ENCODE results near the gene ABHD5. TPM values are rescaled to one million over a fixed set of nuclear protein-coding genes. Genes with fewer than 3 reads are reported as not detected.
A peak's percentile ranks its signal among the peaks of the same experiment; 100 is the strongest.

ABHD5 gene
- total RNA-seq (2021) (6.3 and 9.9 TPM in 2 replicates), Bru-seq, nascent RNA (percentile 59 among the genes with signal in this experiment), BruChase-seq, experiment 1, labeled RNA remaining after a 2-hour chase (percentile 61 among the genes with signal in this experiment), BruChase-seq, experiment 2, labeled RNA remaining after a 6-hour chase (percentile 54 among the genes with signal in this experiment)
- long read RNA-seq, full-length matches to known transcripts: 12 of 13 reads
- long read RNA-seq, partial matches to known transcripts: 0 of 13 reads
- long read RNA-seq, other reads (novel, unspliced or antisense): 1 of 13 reads

DNA sequence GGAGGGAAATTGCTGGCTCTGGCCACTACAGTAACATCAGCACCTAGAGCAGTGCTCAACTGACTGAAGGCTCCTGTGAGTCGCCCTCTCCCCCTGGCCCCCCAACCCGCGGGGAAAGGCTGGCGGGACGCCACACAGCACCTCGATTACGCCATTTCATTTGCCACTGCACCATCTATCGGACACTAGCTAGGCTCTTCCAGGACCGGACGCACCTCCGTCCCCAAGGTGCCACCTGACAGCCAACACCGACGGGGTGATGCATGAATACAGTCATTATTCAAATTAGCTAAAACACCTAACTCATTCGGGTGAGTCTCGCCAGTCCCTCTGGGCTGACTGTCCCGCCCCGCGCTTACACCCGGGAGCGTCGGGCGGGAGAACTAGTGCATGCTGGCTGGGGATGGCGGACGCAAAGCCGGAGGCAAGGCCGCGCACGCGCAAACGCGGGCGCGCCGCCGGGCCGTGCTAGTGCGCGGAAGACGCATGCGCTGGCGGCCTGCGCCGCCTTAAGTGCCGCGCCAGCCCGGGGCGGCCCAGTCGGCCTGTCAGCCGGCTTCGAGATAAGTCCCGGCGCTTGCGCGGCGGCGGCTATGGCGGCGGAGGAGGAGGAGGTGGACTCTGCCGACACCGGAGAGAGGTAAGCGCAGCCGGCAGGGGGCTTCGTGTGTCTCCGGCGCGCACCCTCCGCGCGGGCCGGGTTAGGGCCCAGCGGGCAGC is at the start of gene ABHD5:
Gene ABHD5, plus strand, starts transcription at position 539 of the 720 bp plus-strand sequence. Its CDS starts 55 bp downstream, at position 594.
- peaks cover 20% of the 10 kb centered on the region for H3K4me1 ChIP-seq (ENCODE audit: insufficient read depth, low read length, poor library complexity, severe bottlenecking)
- TF ChIP-seq, protein P1, sequence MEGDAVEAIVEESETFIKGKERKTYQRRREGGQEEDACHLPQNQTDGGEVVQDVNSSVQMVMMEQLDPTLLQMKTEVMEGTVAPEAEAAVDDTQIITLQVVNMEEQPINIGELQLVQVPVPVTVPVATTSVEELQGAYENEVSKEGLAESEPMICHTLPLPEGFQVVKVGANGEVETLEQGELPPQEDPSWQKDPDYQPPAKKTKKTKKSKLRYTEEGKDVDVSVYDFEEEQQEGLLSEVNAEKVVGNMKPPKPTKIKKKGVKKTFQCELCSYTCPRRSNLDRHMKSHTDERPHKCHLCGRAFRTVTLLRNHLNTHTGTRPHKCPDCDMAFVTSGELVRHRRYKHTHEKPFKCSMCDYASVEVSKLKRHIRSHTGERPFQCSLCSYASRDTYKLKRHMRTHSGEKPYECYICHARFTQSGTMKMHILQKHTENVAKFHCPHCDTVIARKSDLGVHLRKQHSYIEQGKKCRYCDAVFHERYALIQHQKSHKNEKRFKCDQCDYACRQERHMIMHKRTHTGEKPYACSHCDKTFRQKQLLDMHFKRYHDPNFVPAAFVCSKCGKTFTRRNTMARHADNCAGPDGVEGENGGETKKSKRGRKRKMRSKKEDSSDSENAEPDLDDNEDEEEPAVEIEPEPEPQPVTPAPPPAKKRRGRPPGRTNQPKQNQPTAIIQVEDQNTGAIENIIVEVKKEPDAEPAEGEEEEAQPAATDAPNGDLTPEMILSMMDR (conservative IDR thresholded peaks at IDR 0.05; ENCODE audit: low read depth, low read length): no peak
- TF ChIP-seq EZH2 (IDR thresholded peaks at IDR 0.05; ENCODE audit: borderline replicate concordance, low read depth, low read length, poor library complexity, severe bottlenecking): no peak
- H3K9me3 ChIP-seq (ENCODE audit: low read depth, low read length, poor library complexity, severe bottlenecking): no peaks in the 10 kb centered on the region
- POLR2A ChIA-PET (ENCODE audit: low non-redundant PET): no interaction called here
- H3K36me3 ChIP-seq (ENCODE audit: insufficient read depth, low read length, poor library complexity, severe bottlenecking): no peaks in the 10 kb centered on the region
- peak within 1 kb of the TSS; percentile 66 for H3K4me3 ChIP-seq (ENCODE audit: low read depth, low read length, poor library complexity, severe bottlenecking)
- intact Hi-C loops (cut with micrococcal nuclease; ENCODE audit: unreplicated experiment): no loop called here
- CTCF ChIA-PET: interaction anchor here (0.8 kb wide), 1 partner anchor 145 kb away, joined by 4 read pairs; no protein-coding TSS in a partner anchor
- H3K27me3 ChIP-seq (replicated peaks; ENCODE audit: insufficient read depth, low read depth, low read length, poor library complexity): no peaks in the 10 kb centered on the region
- DNase-seq (ENCODE audit: low spot score): peak; percentile 90
- peak within 1 kb of the TSS; percentile 42 for H3K27ac ChIP-seq (ENCODE audit: low read depth, low read length, poor library complexity, severe bottlenecking)
- BruUV-seq (replicated peaks): no TSS peak

DNA sequence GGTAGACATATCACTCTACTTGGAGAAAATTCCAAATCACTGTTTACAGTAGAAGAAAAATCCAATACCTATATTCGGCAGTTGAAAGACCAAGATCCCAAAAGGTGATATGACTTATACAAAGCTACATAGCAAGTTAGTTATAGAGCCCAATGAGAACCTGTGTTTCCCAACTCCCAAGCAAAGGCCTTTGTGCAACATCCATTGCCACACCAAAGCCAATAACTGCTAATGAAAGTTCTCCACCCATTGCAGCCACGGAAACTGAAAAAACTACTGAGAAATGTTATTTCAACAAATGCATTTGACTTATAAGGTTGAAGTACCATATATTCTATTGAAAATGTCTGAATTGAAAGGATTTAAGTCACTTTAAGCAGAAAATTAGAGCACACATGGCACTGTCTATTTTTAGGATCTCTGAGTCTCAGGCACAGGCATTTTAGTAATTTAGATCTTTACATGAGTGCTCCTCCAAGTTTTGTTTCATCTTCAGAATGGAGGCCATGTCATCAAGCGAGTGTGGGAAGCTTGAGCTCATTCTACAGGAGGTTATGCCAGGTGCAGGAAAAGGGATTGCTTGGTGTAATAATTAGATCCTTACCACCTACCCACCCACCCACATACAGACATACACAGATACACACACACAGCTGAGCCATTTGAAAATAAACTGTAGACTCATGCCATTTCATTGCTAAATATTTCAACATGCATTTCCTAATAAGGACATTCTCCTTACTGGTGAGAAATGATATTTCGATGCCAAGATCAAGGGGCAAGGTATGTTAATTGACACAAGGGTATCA is 49.2 kb upstream of the ABHD5 start:
- Histone ChIP-seq H3K27ac (ENCODE audit: low read depth, low read length, poor library complexity, severe bottlenecking) (no peak overlapping the region), H3K27me3 (replicated peaks; ENCODE audit: insufficient read depth, low read depth, low read length, poor library complexity) (no peaks in the 10 kb centered on the region), H3K36me3 (ENCODE audit: insufficient read depth, low read length, poor library complexity, severe bottlenecking) (no peaks in the 10 kb centered on the region), H3K9me3 (ENCODE audit: low read depth, low read length, poor library complexity, severe bottlenecking) (no peaks in the 10 kb centered on the region), H3K4me3 (ENCODE audit: low read depth, low read length, poor library complexity, severe bottlenecking) (no peak overlapping the region), H3K4me1 (ENCODE audit: insufficient read depth, low read length, poor library complexity, severe bottlenecking) (no peaks in the 10 kb centered on the region)
- intact Hi-C loops (cut with micrococcal nuclease; ENCODE audit: unreplicated experiment): no loop called here
- POLR2A ChIA-PET (ENCODE audit: low non-redundant PET): no interaction called here
- CTCF ChIA-PET: no interaction called here
- BruUV-seq (replicated peaks): no TSS peak
- DNase-seq (ENCODE audit: low spot score): no peak
- TF ChIP-seq, protein P1 (conservative IDR thresholded peaks at IDR 0.05; ENCODE audit: low read depth, low read length): no peak
- TF ChIP-seq EZH2 (IDR thresholded peaks at IDR 0.05; ENCODE audit: borderline replicate concordance, low read depth, low read length, poor library complexity, severe bottlenecking): no peak

DNA sequence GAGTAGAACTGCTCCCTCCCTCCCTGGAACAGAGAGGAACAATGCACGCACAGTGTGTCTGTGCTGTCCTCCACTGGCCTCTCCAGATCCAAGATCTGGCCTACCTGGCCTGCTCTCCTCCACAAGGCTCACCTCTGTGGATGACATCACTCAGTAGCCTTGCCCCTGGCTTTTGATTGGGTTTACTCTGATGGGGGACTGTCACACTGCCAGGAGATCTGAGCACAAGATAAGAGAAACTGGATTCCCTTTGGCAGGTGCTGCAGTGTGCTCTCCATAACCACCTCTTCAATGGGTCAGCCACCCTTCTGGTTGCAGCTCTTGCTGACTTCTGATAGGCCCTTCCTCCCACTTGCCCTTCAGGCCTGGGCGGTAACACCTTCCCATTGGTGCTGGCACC is 46.3 kb upstream of the ABHD5 start:
- H3K4me1 ChIP-seq (ENCODE audit: insufficient read depth, low read length, poor library complexity, severe bottlenecking): no peaks in the 10 kb centered on the region
- POLR2A ChIA-PET (ENCODE audit: low non-redundant PET): no interaction called here
- CTCF ChIA-PET: no interaction called here
- no peak overlapping the region for H3K4me3 ChIP-seq (ENCODE audit: low read depth, low read length, poor library complexity, severe bottlenecking)
- H3K36me3 ChIP-seq (ENCODE audit: insufficient read depth, low read length, poor library complexity, severe bottlenecking): no peaks in the 10 kb centered on the region
- H3K27me3 ChIP-seq (replicated peaks; ENCODE audit: insufficient read depth, low read depth, low read length, poor library complexity): no peaks in the 10 kb centered on the region
- no peaks in the 10 kb centered on the region for H3K9me3 ChIP-seq (ENCODE audit: low read depth, low read length, poor library complexity, severe bottlenecking)
- TF ChIP-seq EZH2 (IDR thresholded peaks at IDR 0.05; ENCODE audit: borderline replicate concordance, low read depth, low read length, poor library complexity, severe bottlenecking): no peak
- TF ChIP-seq, protein P1 (conservative IDR thresholded peaks at IDR 0.05; ENCODE audit: low read depth, low read length): no peak
- no peak for DNase-seq (ENCODE audit: low spot score)
- no peak overlapping the region for H3K27ac ChIP-seq (ENCODE audit: low read depth, low read length, poor library complexity, severe bottlenecking)
- BruUV-seq (replicated peaks): no TSS peak
- intact Hi-C loops (cut with micrococcal nuclease; ENCODE audit: unreplicated experiment): no loop called here
